Measurements from ENCODE around the gene ERGIC2. TPM values are rescaled to one million over a fixed set of nuclear protein-coding genes. Genes with fewer than 3 reads are reported as not detected.
A peak's percentile ranks its signal among the peaks of the same experiment; 100 is the strongest.
"Not testable (repeated sequence)": the region's sequence is repeated elsewhere in the genome, so short reads cannot be mapped to it uniquely, and the experiment has no call there.

The ERGIC2 gene
- total RNA-seq, 2 donors from 2014 or later = 29.6 to 41.4 TPM

DNA sequence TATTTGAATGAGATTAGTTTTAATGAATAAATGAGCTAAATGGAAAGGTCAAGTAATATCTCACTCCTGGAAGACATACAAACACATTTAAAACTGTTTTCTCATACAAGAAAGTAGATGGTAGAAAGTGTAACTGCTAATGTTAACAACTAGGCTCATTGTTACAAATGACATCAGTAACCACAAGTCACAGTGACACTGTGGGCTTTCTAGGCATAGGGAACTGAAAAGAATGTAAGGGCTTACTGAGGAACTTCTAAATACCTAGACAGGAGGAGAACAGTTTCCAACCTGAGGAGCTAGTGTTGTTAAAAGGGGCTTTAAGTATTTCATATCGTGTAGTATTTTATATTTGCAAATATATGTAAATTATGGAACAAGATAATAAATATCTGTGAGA, 17.5 kb upstream of the ERGIC2 start:
- Mint-ChIP-seq H3K36me3 (ENCODE audit: low read depth) (no peaks in the 10 kb centered on the region), H3K27me3 (peaks cover 26% of the 10 kb centered on the region), H3K27ac (no peak overlapping the region), H3K4me1 (peaks cover 3% of the 10 kb centered on the region), H3K4me3 (no peak overlapping the region)
- no peak for DNase-seq
- ATAC-seq = no peak
- H3K9me3 ChIP-seq (ENCODE audit: control insufficient read depth, low read length, poor library complexity, severe bottlenecking) = no peaks in the 10 kb centered on the region

DNA sequence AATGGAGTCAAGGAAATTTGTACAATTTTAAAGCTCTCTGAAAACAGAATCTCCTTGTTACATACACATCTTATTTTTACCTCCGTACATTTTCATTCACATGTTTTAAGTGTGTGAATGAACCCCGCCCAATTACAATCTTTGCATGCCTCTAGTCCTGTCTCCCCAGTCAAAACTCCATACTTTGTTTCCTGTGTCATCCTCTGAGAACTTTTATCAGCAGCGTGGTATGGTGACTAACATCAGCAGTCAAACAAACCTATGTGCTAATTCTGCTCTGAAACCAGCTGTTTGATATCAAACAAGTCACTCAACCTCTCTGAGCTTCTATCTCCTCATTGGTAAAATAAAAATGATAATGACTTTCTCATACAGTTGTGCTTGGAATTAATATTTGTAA, 15.8 kb upstream of the ERGIC2 start:
- no peaks in the 10 kb centered on the region for H3K4me1 Mint-ChIP-seq

DNA sequence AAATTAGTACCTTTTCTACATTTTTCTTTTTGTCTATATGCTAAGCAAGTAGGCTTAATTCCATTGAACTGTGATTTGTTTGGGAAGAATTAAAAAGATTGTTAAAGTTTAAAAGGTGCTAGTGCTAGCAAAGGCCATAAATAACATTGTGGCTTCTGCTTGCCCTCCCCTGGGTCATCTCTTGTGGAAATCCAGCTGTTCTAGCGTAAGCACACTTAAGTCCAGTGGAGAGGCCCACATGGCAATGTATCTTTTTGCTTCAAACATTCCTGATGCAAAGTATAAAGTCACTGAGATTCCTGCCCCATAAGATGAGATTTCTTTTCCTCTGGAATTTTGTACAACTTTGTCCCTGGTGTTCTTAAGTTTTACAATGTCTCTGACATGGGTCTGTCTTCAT, 14.4 kb upstream of the ERGIC2 start:
- DNase-seq = no peak
- H3K4me1 Mint-ChIP-seq = peaks cover 5% of the 10 kb centered on the region
- H3K4me3 Mint-ChIP-seq = no peak overlapping the region
- no peak overlapping the region for H3K27ac Mint-ChIP-seq
- H3K27me3 Mint-ChIP-seq = peaks cover 21% of the 10 kb centered on the region
- no peaks in the 10 kb centered on the region for H3K36me3 Mint-ChIP-seq (ENCODE audit: low read depth)
- no peak for ATAC-seq
- H3K9me3 ChIP-seq (ENCODE audit: control insufficient read depth, low read length, poor library complexity, severe bottlenecking) = no peaks in the 10 kb centered on the region

More for the DNA sequence above, 15.8 kb upstream of the ERGIC2 start:
- Mint-ChIP-seq H3K4me3 (no peak overlapping the region), H3K27me3 (peaks cover 24% of the 10 kb centered on the region), H3K27ac (no peak overlapping the region), H3K36me3 (ENCODE audit: low read depth) (no peaks in the 10 kb centered on the region)
- DNase-seq (no peak), ATAC-seq (no peak)
- no peaks in the 10 kb centered on the region for H3K9me3 ChIP-seq (ENCODE audit: control insufficient read depth, low read length, poor library complexity, severe bottlenecking)

DNA sequence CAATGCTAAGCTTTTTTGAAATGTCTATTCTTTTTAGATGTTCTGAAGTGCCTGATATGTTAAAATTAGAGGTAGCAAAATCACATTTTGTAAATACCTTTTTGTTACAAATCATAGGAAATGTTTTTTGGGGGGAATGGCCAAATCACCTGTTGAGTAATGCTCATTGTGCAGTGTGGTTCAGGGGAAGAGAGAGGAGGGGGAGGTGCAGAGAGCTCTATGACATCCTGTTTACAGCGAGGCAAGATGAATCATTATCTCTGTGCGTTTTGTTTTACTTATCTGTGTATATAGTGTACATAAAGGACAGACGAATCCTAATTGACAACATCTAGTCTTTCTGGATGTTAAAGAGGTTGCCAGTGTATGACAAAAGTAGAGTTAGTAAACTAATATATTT, 9.4 kb upstream of the ERGIC2 start:
- ATAC-seq = peak; percentile 86
- peak overlapping the region; percentile 61 for H3K4me3 Mint-ChIP-seq
- H3K4me1 Mint-ChIP-seq; H3K9me3 ChIP-seq (ENCODE audit: control insufficient read depth, low read length, poor library complexity, severe bottlenecking); H3K36me3 Mint-ChIP-seq (ENCODE audit: low read depth); DNase-seq; H3K27me3 Mint-ChIP-seq: not testable (repeated sequence)
- peak overlapping the region; percentile 90 for H3K27ac Mint-ChIP-seq

DNA sequence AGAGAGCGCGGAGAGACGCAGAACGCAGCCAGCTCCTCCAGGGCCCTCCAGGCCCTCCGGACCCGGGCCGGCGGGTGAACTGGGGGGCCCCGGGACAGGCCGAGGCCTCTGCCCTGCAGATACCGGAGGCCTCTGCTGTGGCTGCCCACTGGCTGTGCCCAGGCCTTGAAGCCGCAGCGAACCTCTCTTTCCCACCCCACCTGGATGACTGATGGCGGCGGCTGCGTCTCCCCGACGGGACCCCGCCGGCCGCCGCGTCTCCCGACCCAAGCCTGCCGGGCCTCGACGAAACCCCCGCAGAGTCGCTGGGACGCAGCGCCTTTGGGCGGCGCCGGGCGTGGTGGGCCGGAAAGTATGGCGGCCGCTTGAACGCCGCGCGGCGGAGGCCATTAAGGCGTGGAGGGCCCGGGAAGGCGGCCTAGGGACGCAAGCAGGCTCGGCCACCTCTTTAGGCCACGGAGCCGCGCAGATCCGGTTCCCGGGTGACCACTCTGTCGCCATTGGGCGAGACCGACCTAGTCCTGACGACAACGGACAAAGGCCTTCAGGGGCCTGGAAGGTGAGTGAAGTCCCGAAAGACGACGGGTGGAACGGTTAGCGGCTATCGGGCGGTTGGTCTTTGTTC, 8.4 kb upstream of the ERGIC2 start:
- Mint-ChIP-seq H3K4me3 (no peak overlapping the region), H3K4me1 (peaks cover 10% of the 10 kb centered on the region), H3K27me3 (no peaks in the 10 kb centered on the region), H3K36me3 (ENCODE audit: low read depth) (no peaks in the 10 kb centered on the region), H3K27ac (peak overlapping the region; percentile 90)
- H3K9me3 ChIP-seq (ENCODE audit: control insufficient read depth, low read length, poor library complexity, severe bottlenecking) = no peaks in the 10 kb centered on the region
- peak in 1 of 3 donors; percentile 5 for DNase-seq
- peak; percentile 45 for ATAC-seq

DNA sequence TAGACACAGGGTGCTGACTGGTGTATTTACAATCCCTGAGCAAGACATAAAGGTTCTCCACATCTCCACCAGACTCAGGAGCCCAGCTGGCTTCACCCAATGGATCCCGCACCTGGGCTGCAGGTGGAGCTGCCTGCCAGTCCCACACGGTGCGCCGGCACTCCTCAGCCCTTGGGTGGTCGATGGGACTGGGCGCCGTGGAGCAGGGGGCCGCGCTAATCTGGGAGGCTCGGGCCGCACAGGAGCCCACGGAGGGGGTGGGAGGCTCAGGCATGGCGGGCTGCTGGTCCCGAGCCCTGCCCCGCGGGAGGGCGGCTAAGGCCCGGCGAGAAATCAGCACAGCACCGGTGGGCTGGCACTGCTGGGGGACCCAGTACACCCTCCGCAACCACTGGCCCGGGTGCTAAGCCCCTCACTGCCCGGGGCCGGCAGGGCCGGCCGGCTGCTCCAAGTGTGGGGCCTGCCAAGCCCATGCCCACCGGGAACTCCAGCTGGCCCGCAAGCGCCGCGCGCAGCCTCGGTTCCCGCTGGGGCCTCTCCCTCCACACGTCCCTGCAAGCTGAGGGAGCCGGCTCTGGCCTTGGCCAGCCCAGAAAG, 5.2 kb upstream of the ERGIC2 start:
- not testable (repeated sequence) for H3K27ac Mint-ChIP-seq; H3K4me3 Mint-ChIP-seq; ATAC-seq; DNase-seq; H3K9me3 ChIP-seq (ENCODE audit: control insufficient read depth, low read length, poor library complexity, severe bottlenecking); H3K27me3 Mint-ChIP-seq; H3K36me3 Mint-ChIP-seq (ENCODE audit: low read depth)
- H3K4me1 Mint-ChIP-seq = peaks cover 17% of the 10 kb centered on the region

DNA sequence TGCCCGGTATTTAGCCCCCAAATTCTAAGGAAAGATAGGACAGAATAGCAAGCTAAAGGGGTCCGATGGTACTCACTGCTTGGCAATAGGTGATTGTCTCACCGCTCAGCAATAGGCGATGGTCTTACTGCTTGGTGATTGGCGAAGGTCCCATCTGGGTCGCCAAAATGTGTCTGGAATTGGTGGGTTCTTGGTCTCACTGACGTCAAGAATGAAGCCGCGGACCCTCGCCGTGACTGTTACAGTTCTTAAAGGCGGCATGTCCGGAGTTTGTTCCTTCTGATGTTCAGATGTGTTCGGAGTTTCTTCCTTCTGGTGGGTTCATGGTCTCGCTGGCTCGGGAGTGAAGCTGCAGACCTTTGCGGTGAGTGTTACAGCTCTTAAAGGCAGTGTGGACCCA, 4.2 kb upstream of the ERGIC2 start:
- ATAC-seq; H3K9me3 ChIP-seq (ENCODE audit: control insufficient read depth, low read length, poor library complexity, severe bottlenecking); DNase-seq; H3K27me3 Mint-ChIP-seq; H3K27ac Mint-ChIP-seq; H3K4me3 Mint-ChIP-seq; H3K36me3 Mint-ChIP-seq (ENCODE audit: low read depth): not testable (repeated sequence)
- peaks cover 17% of the 10 kb centered on the region for H3K4me1 Mint-ChIP-seq

DNA sequence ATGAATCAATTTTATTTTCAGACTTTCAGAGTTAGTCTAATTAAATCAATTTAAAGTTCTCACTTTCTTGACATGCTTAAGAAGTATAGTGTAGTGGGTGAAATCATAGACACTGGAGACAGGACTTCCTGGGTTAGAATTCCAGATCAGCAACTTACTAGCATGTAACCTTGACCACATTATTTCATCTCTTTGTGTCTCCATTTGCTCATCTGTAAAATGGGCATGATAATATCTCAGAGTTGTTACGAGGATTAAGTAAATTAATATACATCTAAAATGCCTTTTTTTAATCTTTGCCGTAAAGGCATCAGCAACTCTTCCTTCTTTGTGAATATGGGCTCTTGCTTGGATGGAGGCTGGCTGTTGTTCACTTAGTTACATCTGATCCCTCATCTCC, 1.3 kb upstream of the ERGIC2 start:
- Mint-ChIP-seq H3K4me1 (peaks cover 30% of the 10 kb centered on the region), H3K27me3 (no peaks in the 10 kb centered on the region), H3K27ac (peak overlapping the region; percentile 98), H3K4me3 (peak overlapping the region; percentile 97), H3K36me3 (ENCODE audit: low read depth) (peaks cover 4% of the 10 kb centered on the region)
- ATAC-seq (no peak), DNase-seq (no peak)
- H3K9me3 ChIP-seq (ENCODE audit: control insufficient read depth, low read length, poor library complexity, severe bottlenecking) = no peaks in the 10 kb centered on the region

DNA sequence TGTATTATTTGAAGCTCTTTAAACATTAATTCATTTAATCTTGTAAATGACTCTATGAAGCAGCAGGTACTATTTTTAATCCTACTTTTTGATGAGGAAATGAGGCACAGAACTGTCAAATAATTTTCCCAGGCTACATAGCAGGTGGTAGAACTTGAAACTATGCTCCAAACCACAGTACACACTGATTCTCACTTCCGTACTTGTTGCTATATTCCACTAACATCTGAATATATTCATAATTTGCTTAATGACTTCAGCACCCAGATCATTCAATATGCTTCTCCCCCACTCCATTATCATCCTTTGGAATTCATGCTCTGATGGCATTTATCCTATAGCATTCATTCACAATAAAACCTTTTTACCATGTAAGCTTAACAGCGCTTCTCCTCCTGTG, 4.9 kb downstream of the ERGIC2 start:
- Mint-ChIP-seq H3K36me3 (ENCODE audit: low read depth) (peaks cover 2% of the 10 kb centered on the region), H3K27ac (no peak overlapping the region), H3K4me1 (peaks cover 40% of the 10 kb centered on the region), H3K4me3 (no peak overlapping the region), H3K27me3 (no peaks in the 10 kb centered on the region)
- H3K9me3 ChIP-seq (ENCODE audit: control insufficient read depth, low read length, poor library complexity, severe bottlenecking) = no peaks in the 10 kb centered on the region
- no peak for DNase-seq
- ATAC-seq = no peak

DNA sequence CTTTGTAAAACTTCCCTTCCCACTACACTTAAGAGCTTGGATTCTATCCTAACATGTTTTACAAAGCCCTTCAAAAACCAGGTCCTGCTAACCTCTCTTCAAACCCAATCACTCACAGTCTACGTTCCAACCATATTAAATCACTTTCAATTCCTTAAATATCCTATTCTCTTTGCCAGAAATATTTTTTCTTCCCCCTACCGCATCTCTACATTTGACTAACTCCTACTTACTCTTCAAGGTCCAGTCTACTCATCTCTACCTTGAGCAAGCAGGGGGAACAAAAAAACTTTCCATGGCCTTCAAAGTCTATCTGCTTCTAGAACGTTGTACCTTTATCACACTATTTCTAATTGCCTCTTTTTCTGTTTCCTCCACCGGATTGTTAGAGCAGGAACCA, 6.1 kb downstream of the ERGIC2 start:
- no peaks in the 10 kb centered on the region for H3K9me3 ChIP-seq (ENCODE audit: control insufficient read depth, low read length, poor library complexity, severe bottlenecking)
- no peaks in the 10 kb centered on the region for H3K27me3 Mint-ChIP-seq
- H3K4me1 Mint-ChIP-seq = peaks cover 32% of the 10 kb centered on the region
- no peak overlapping the region for H3K4me3 Mint-ChIP-seq
- no peak overlapping the region for H3K27ac Mint-ChIP-seq
- ATAC-seq (no peak), DNase-seq (no peak)
- H3K36me3 Mint-ChIP-seq (ENCODE audit: low read depth) = no peaks in the 10 kb centered on the region

DNA sequence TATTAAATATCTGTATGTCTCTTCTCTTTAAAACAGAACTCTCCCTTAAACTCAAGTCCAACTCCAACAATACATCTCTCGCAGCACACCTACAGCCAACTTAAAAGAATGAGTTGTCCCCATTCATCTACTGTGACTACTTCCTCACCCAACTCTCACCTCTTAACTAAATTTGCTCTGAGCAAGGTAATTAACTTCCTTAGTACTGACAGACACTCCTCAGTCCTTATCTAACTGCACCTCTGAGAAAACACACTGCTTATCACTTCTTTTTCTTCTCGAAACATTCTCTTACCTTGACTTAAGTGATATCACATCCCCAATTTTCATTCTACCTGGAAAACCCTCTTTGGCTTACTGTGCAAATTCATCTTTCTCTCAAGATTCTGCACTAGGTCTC, 7.0 kb downstream of the ERGIC2 start:
- Mint-ChIP-seq H3K36me3 (ENCODE audit: low read depth) (no peaks in the 10 kb centered on the region), H3K27me3 (no peaks in the 10 kb centered on the region), H3K27ac (no peak overlapping the region), H3K4me3 (no peak overlapping the region), H3K4me1 (peaks cover 25% of the 10 kb centered on the region)
- DNase-seq = no peak
- no peak for ATAC-seq
- H3K9me3 ChIP-seq (ENCODE audit: control insufficient read depth, low read length, poor library complexity, severe bottlenecking) = no peaks in the 10 kb centered on the region

DNA sequence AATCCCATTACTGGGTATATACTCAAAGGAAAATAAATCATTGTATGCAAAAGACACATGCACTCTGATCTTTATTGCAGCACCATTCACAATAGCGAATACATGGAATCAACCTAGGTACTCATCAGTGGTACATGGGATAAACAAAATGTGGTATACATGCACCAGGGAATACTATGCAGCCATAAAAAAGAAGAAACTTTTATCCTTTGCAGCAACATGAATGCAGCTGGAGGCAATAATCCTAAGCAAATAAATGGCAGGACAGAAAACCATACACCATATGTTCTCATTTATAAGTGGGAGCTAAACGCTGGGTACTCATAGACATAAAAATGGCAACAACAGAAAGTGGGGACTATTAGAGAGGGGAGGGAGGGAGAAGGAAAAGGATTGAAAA, 15.9 kb downstream of the ERGIC2 start:
- Mint-ChIP-seq H3K36me3 (ENCODE audit: low read depth) (peaks cover 10% of the 10 kb centered on the region), H3K4me3 (no peak overlapping the region), H3K4me1 (peaks cover 5% of the 10 kb centered on the region), H3K27me3 (no peaks in the 10 kb centered on the region), H3K27ac (no peak overlapping the region)
- ATAC-seq (no peak), DNase-seq (no peak)
- no peaks in the 10 kb centered on the region for H3K9me3 ChIP-seq (ENCODE audit: control insufficient read depth, low read length, poor library complexity, severe bottlenecking)

DNA sequence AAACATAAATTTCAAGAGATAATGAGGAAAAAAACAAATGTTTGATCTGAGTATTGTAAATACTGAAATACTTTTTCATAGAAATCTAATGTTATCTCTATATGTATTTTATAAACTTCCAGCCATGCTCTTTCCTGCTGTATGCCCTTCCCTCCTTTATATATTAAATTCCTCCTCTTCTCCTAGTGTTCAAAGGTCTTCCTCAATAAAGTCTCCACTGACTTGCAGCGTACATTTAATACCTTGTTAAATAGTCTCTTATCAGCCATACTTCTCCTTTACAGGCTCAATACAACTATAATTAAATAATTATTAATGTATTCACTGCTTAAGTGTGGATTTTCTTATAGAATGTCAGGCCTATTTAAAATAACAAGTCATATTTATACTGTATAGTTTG, 26.0 kb downstream of the ERGIC2 start:
- peaks cover 2% of the 10 kb centered on the region for H3K36me3 Mint-ChIP-seq (ENCODE audit: low read depth)
- ATAC-seq = no peak
- no peaks in the 10 kb centered on the region for H3K9me3 ChIP-seq (ENCODE audit: control insufficient read depth, low read length, poor library complexity, severe bottlenecking)
- no peaks in the 10 kb centered on the region for H3K27me3 Mint-ChIP-seq
- H3K27ac Mint-ChIP-seq = no peak overlapping the region
- no peaks in the 10 kb centered on the region for H3K4me1 Mint-ChIP-seq
- H3K4me3 Mint-ChIP-seq = no peak overlapping the region
- no peak for DNase-seq

DNA sequence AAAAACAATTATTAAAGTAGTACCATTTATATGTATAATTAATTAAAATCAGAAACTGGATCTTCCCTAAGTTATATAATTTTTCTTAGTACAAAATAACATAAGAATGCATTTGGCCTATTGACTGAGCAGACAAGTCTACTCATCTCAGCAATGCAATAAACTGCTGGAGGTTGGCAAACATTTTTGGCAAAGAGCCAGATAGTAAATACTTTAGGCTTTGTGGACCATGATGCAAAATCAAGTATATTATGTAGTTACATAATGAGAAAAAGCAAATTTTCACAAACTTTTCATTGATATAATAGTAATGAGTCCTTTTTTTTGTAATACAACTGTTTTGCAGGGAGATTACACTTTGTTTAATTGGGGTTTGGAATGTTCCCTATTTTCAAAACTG, 30.9 kb downstream of the ERGIC2 start:
- peaks cover 4% of the 10 kb centered on the region for H3K36me3 Mint-ChIP-seq (ENCODE audit: low read depth)
- H3K9me3 ChIP-seq (ENCODE audit: control insufficient read depth, low read length, poor library complexity, severe bottlenecking) = no peaks in the 10 kb centered on the region
- no peaks in the 10 kb centered on the region for H3K4me1 Mint-ChIP-seq
- no peak for ATAC-seq
- DNase-seq = no peak
- no peaks in the 10 kb centered on the region for H3K27me3 Mint-ChIP-seq
- H3K4me3 Mint-ChIP-seq = no peak overlapping the region
- H3K27ac Mint-ChIP-seq = no peak overlapping the region

Data from T-helper 17 cell (primary cell).